Naive thymus-derived CD4-positive, alpha-beta T cell (primary cell): ENCODE data around the gene SIRPB1. TPM values are rescaled to one million over a fixed set of nuclear protein-coding genes. Genes with fewer than 3 reads are reported as not detected.
"Not testable (repeated sequence)": the region's sequence is repeated elsewhere in the genome, so short reads cannot be mapped to it uniquely, and the experiment has no call there.

Source experiments
- ATAC-seq: fragments of 150-1000 bp; cut with Tn5 transposase; 2 replicates; pipeline ENCODE4 v1.10.0; 2021; ENCODE audit warnings: mild to moderate bottlenecking, moderate library complexity
- CTCF ChIA-PET: fragments of 350-600 bp; sonication (Branson Sonifier 250); formaldehyde crosslinking; loops from one replicate; lab custom pipeline; 2021; ENCODE audit warnings: antibody characterized with exemption; lab: Charles Lee
- POLR2A ChIA-PET: fragments of 350-600 bp; sonication (Branson Sonifier 250); formaldehyde crosslinking; loops from one replicate; lab custom pipeline; 2021; ENCODE audit warnings: antibody characterized with exemption, inconsistent platforms; lab: Charles Lee
- DNase-seq, 9 donors: peaks; one replicate each; pipeline versions ENCODE4 v3.0.0 to v3.0.0-alpha.2; 2020 to 2022; ENCODE audit warnings: mixed read lengths in 1 of 9
- H3K27ac ChIP-seq: one replicate; pipeline ENCODE4 v1.7.0; 2013; ENCODE audit warnings: mild to moderate bottlenecking, low read depth, low read length, moderate library complexity
- H3K27me3 ChIP-seq, 2 donors: one replicate each; pipeline ENCODE4 v1.7.0; 2013; ENCODE audit warnings: low read length in 2 of 2, mild to moderate bottlenecking in 2 of 2, moderate library complexity in 2 of 2; ENCODE audit not compliant: control insufficient read depth in 2 of 2, insufficient read depth in 2 of 2
- H3K36me3 ChIP-seq, 3 experiments: 1 replicate in 2 of 3; 2 replicates in 1 of 3; pipeline ENCODE4 v1.7.0; 2013; ENCODE audit warnings: low read length in 3 of 3, mild to moderate bottlenecking in 3 of 3, moderate library complexity in 1 of 3; ENCODE audit not compliant: insufficient read depth in 3 of 3, control insufficient read depth in 2 of 3
- H3K4me1 ChIP-seq, 2 donors: one replicate each; pipeline ENCODE4 v1.7.0; 2013; ENCODE audit warnings: low read length in 2 of 2, mild to moderate bottlenecking in 2 of 2, moderate library complexity in 1 of 2; ENCODE audit not compliant: control insufficient read depth in 2 of 2, insufficient read depth in 2 of 2
- H3K4me3 ChIP-seq: 2 replicates; pipeline ENCODE4 v1.7.0; 2013; ENCODE audit warnings: mild to moderate bottlenecking, low read length
- H3K9me3 ChIP-seq, 3 experiments: 1 replicate in 2 of 3; 2 replicates in 1 of 3; pipeline ENCODE4 v1.7.0; 2013; ENCODE audit warnings: low read length in 3 of 3; ENCODE audit not compliant: control insufficient read depth in 2 of 3
- H3K27ac Mint-ChIP-seq, 9 donors: one replicate each; pipeline ENCODE4 v1.8.0; 2020 to 2022; ENCODE audit warnings: mixed read lengths in 9 of 9, mild to moderate bottlenecking in 8 of 9, moderate library complexity in 5 of 9, inconsistent platforms in 2 of 9
- H3K27me3 Mint-ChIP-seq, 5 donors: one replicate each; pipeline ENCODE4 v1.8.0; 2021 to 2022; ENCODE audit warnings: mixed read lengths in 5 of 5, mild to moderate bottlenecking in 1 of 5
- H3K36me3 Mint-ChIP-seq, 5 donors: one replicate each; pipeline ENCODE4 v1.8.0; 2020 to 2022; ENCODE audit warnings: mixed read lengths in 5 of 5, mild to moderate bottlenecking in 3 of 5, inconsistent platforms in 1 of 5
- H3K4me1 Mint-ChIP-seq, 7 donors: one replicate each; pipeline ENCODE4 v1.8.0; 2020 to 2022; ENCODE audit warnings: mixed read lengths in 7 of 7, mild to moderate bottlenecking in 3 of 7, inconsistent platforms in 1 of 7
- H3K4me3 Mint-ChIP-seq, 10 donors: one replicate each; pipeline ENCODE4 v1.8.0; 2020 to 2022; ENCODE audit warnings: mild to moderate bottlenecking in 10 of 10, mixed read lengths in 10 of 10, moderate library complexity in 6 of 10, inconsistent platforms in 2 of 10
- H3K9me3 Mint-ChIP-seq, 11 donors: one replicate each; pipeline ENCODE4 v1.8.0; 2020 to 2022; ENCODE audit warnings: mixed read lengths in 11 of 11, mild to moderate bottlenecking in 4 of 11, inconsistent platforms in 1 of 11, moderate library complexity in 1 of 11
- intact Hi-C, 2 donors: fragments of 100-400 bp; cut with micrococcal nuclease; formaldehyde crosslinking; loops; one replicate each; pipeline ENCODE4 v1.15.1; 2023
- polyA plus RNA-seq, 2 donors: library from polyadenylated mRNA; unstranded; fragments of 300-500 nt; fragmentation: Illumina TruSeq; gene quantifications; one replicate each; pipeline ENCODE4 v1.2.3, GENCODE V29; 2021
- total RNA-seq, 6 experiments: library from RNA in 5 of 6; stranded (reverse) in 5 of 6; gene quantifications; 1 replicate in 5 of 6; 2 replicates in 1 of 6; pipeline ENCODE4 v1.2.3 and lab custom pipeline; 2021 to 2026

Gene SIRPB1
- total and polyA plus RNA-seq, 7 experiments from 2014 or later: 2.2 to 28.2 (median 9.6) TPM

GRCh38 chr20:1618479-1618878 lies 1.3 kb downstream of the SIRPB1 start:
- peaks cover 31 to 41% of the 10 kb centered on the region in 2 donors for H3K4me1 ChIP-seq
- POLR2A ChIA-PET: interaction anchor here (0.9 kb wide), 1 partner anchor 73 kb away, joined by 3 read pairs; no protein-coding TSS in a partner anchor
- Mint-ChIP-seq H3K27me3 (no peaks in the 10 kb centered on the region), H3K9me3 (peaks cover 0 to 18% (median 3%) of the 10 kb centered on the region in 11 donors), H3K27ac (peak overlapping the region in 3 of 9 donors; percentile 4 to 82 (median 71)), H3K36me3 (peaks cover 9 to 48% (median 38%) of the 10 kb centered on the region in 5 donors), H3K4me3 (peak overlapping the region in 5 of 10 donors; percentile 25 to 70 (median 36)), H3K4me1 (peaks cover 44 to 67% (median 56%) of the 10 kb centered on the region in 7 donors)
- intact Hi-C loops: no loop called here
- DNase-seq (no peak), ATAC-seq (no peak)
- no peaks in the 10 kb centered on the region for H3K9me3 ChIP-seq
- no peaks in the 10 kb centered on the region for H3K27me3 ChIP-seq
- H3K27ac ChIP-seq: no peak overlapping the region
- H3K36me3 ChIP-seq: no peaks in the 10 kb centered on the region
- no peak overlapping the region for H3K4me3 ChIP-seq
- CTCF ChIA-PET: interaction anchor here (0.6 kb wide), 1 partner anchor 99 kb away, joined by 3 read pairs; no protein-coding TSS in a partner anchor

GRCh38 chr20:1616858-1617434 lies 2.9 kb downstream of the SIRPB1 start:
- H3K4me1 ChIP-seq: peaks cover 21 to 28% of the 10 kb centered on the region in 2 donors
- H3K27ac Mint-ChIP-seq: no peak overlapping the region
- ChIA-PET POLR2A (no interaction called here), CTCF (no interaction called here)
- no peaks in the 10 kb centered on the region for H3K9me3 ChIP-seq
- peaks cover 9 to 51% (median 42%) of the 10 kb centered on the region in 5 donors for H3K36me3 Mint-ChIP-seq
- H3K27me3 ChIP-seq: no peaks in the 10 kb centered on the region
- ATAC-seq: no peak
- peaks cover 31 to 51% (median 41%) of the 10 kb centered on the region in 7 donors for H3K4me1 Mint-ChIP-seq
- no peak overlapping the region for H3K4me3 Mint-ChIP-seq
- no peak overlapping the region for H3K27ac ChIP-seq
- no peak for DNase-seq
- no peaks in the 10 kb centered on the region for H3K27me3 Mint-ChIP-seq
- no peak overlapping the region for H3K4me3 ChIP-seq
- intact Hi-C loops: no loop called here
- no peaks in the 10 kb centered on the region for H3K36me3 ChIP-seq
- H3K9me3 Mint-ChIP-seq: peaks cover 0 to 15% (median 3%) of the 10 kb centered on the region in 11 donors

- H3K4me1 ChIP-seq, DNase-seq, H3K27me3 ChIP-seq, ATAC-seq, H3K9me3 Mint-ChIP-seq, H3K27ac Mint-ChIP-seq, H3K27ac ChIP-seq, H3K4me3 Mint-ChIP-seq, H3K27me3 Mint-ChIP-seq, intact Hi-C loops, H3K36me3 ChIP-seq, POLR2A ChIA-PET, H3K4me3 ChIP-seq, CTCF ChIA-PET, H3K9me3 ChIP-seq: not testable (repeated sequence)
- Mint-ChIP-seq H3K36me3 (peaks cover 0 to 32% (median 18%) of the 10 kb centered on the region in 5 donors), H3K4me1 (peaks cover 0 to 12% (median 6%) of the 10 kb centered on the region in 7 donors)
These were observed 9.4 kb downstream of the SIRPB1 start for GRCh38 chr20:1610404-1610803.

GRCh38 chr20:1608678-1609347 lies 11.0 kb downstream of the SIRPB1 start:
- H3K36me3 Mint-ChIP-seq: peaks cover 0 to 20% (median 6%) of the 10 kb centered on the region in 5 donors
- H3K27me3 ChIP-seq, ATAC-seq, H3K36me3 ChIP-seq, intact Hi-C loops, H3K9me3 Mint-ChIP-seq, H3K27ac ChIP-seq, H3K27ac Mint-ChIP-seq, H3K4me3 ChIP-seq, DNase-seq, H3K4me3 Mint-ChIP-seq, H3K27me3 Mint-ChIP-seq, H3K9me3 ChIP-seq, CTCF ChIA-PET, POLR2A ChIA-PET, H3K4me1 ChIP-seq, H3K4me1 Mint-ChIP-seq: not testable (repeated sequence)

- Histone ChIP-seq H3K27ac (no peak overlapping the region), H3K9me3 (no peaks in the 10 kb centered on the region), H3K4me3 (no peak overlapping the region), H3K27me3 (no peaks in the 10 kb centered on the region), H3K4me1 (no peaks in the 10 kb centered on the region), H3K36me3 (no peaks in the 10 kb centered on the region)
- H3K36me3 Mint-ChIP-seq: peaks cover 0 to 33% (median 0%) of the 10 kb centered on the region in 5 donors
- H3K9me3 Mint-ChIP-seq: no peaks in the 10 kb centered on the region
- H3K4me1 Mint-ChIP-seq: no peaks in the 10 kb centered on the region
- no peak for ATAC-seq
- DNase-seq: no peak
- H3K27me3 Mint-ChIP-seq: no peaks in the 10 kb centered on the region
- ChIA-PET CTCF (no interaction called here), POLR2A (no interaction called here)
- H3K4me3 Mint-ChIP-seq: no peak overlapping the region
- H3K27ac Mint-ChIP-seq: peak overlapping the region in 1 of 9 donors; percentile 36
- intact Hi-C loops: no loop called here
These were observed 19.1 kb downstream of the SIRPB1 start for GRCh38 chr20:1600736-1601135.

GRCh38 chr20:1595333-1595732 lies 24.5 kb downstream of the SIRPB1 start:
- H3K27me3 ChIP-seq: no peaks in the 10 kb centered on the region
- no peak overlapping the region for H3K27ac Mint-ChIP-seq
- intact Hi-C loops: no loop called here
- no peaks in the 10 kb centered on the region for H3K4me1 Mint-ChIP-seq
- H3K27me3 Mint-ChIP-seq: no peaks in the 10 kb centered on the region
- no peaks in the 10 kb centered on the region for H3K9me3 ChIP-seq
- no peak overlapping the region for H3K4me3 Mint-ChIP-seq
- H3K36me3 Mint-ChIP-seq: peaks cover 0 to 22% (median 0%) of the 10 kb centered on the region in 5 donors
- H3K27ac ChIP-seq: no peak overlapping the region
- DNase-seq (no peak), ATAC-seq (no peak)
- H3K36me3 ChIP-seq: no peaks in the 10 kb centered on the region
- no peak overlapping the region for H3K4me3 ChIP-seq
- POLR2A ChIA-PET: interaction anchor here (0.6 kb wide), 1 partner anchor 78 kb away, joined by 6 read pairs; no protein-coding TSS in a partner anchor
- no peaks in the 10 kb centered on the region for H3K4me1 ChIP-seq
- CTCF ChIA-PET: no interaction called here
- H3K9me3 Mint-ChIP-seq: no peaks in the 10 kb centered on the region
